HepG2 (cell line): ENCODE data around the gene DDX54. TPM values are rescaled to one million over a fixed set of nuclear protein-coding genes. Genes with fewer than 3 reads are reported as not detected.

Experiments used
- ARID5B ChIP-seq: IDR thresholded peaks from 2 replicates; pipeline ENCODE4 v1.4.0; 2020; ENCODE audit warnings: mild to moderate bottlenecking, missing genetic modification reagents
- HIC2 ChIP-seq: sonication (generic); formaldehyde crosslinking; IDR thresholded peaks from 2 replicates; pipeline ENCODE4 v1.9.0; 2022; ENCODE audit warnings: low read depth, missing genetic modification reagents
- KDM2A ChIP-seq: sonication (generic); formaldehyde crosslinking; IDR thresholded peaks from 2 replicates; pipeline ENCODE4 v1.4.0; 2020; ENCODE audit warnings: low read depth, missing genetic modification reagents, borderline replicate concordance
- LCORL ChIP-seq, 2 experiments: fragments of 450-650 bp in 1 of 2; sonication (generic) in 1 of 2; formaldehyde crosslinking in 1 of 2; IDR thresholded peaks; 2 replicates each; pipeline versions ENCODE4 v1.5.0 to v1.6.1; 2017 to 2020; ENCODE audit warnings: antibody characterized with exemption in 1 of 2, missing genetic modification reagents in 1 of 2
- NRL ChIP-seq: sonication (generic); formaldehyde crosslinking; IDR thresholded peaks from 2 replicates; pipeline ENCODE4 v1.5.0; 2020; ENCODE audit warnings: missing genetic modification reagents, mild to moderate bottlenecking, moderate library complexity, borderline replicate concordance
- PHF20 ChIP-seq: sonication (generic); formaldehyde crosslinking; IDR thresholded peaks from 2 replicates; pipeline ENCODE4 v1.5.0; 2020; ENCODE audit warnings: mild to moderate bottlenecking, missing genetic modification reagents
- RARA ChIP-seq: IDR thresholded peaks from 2 replicates; pipeline ENCODE4 v1.6.1; 2016; ENCODE audit warnings: missing genetic modification reagents, missing compliant biosample characterization
- RXRB ChIP-seq: IDR thresholded peaks from 2 replicates; pipeline ENCODE4 v1.6.1; 2016; ENCODE audit warnings: borderline replicate concordance, missing genetic modification reagents, missing compliant biosample characterization
- ZFP62 ChIP-seq: sonication (generic); formaldehyde crosslinking; IDR thresholded peaks from 2 replicates; pipeline ENCODE4 v1.4.0; 2020; ENCODE audit warnings: missing genetic modification reagents
- ZMYM3 ChIP-seq: sonication (generic); formaldehyde crosslinking; IDR thresholded peaks from 2 replicates; pipeline ENCODE4 v1.5.1; 2020; ENCODE audit warnings: mild to moderate bottlenecking, missing genetic modification reagents
- ZNF12 ChIP-seq: sonication (generic); formaldehyde crosslinking; IDR thresholded peaks from 2 replicates; pipeline ENCODE4 v1.5.0; 2020; ENCODE audit warnings: missing genetic modification reagents
- ZNF354B ChIP-seq: sonication (generic); formaldehyde crosslinking; IDR thresholded peaks from 2 replicates; pipeline ENCODE4 v1.8.0; 2022; ENCODE audit warnings: mild to moderate bottlenecking, missing genetic modification reagents
- ZNF501 ChIP-seq: sonication (generic); formaldehyde crosslinking; IDR thresholded peaks from 2 replicates; pipeline ENCODE4 v1.5.1; 2020; ENCODE audit warnings: mild to moderate bottlenecking, moderate library complexity, missing genetic modification reagents
- ZNF609 ChIP-seq: sonication (generic); formaldehyde crosslinking; IDR thresholded peaks from 2 replicates; pipeline ENCODE4 v1.4.0; 2020; ENCODE audit warnings: mild to moderate bottlenecking, missing genetic modification reagents, borderline replicate concordance
- ZNF619 ChIP-seq: sonication (generic); formaldehyde crosslinking; IDR thresholded peaks from 2 replicates; pipeline ENCODE4 v1.4.0; 2020; ENCODE audit warnings: mild to moderate bottlenecking, missing genetic modification reagents
- polyA plus RNA-seq, 8 experiments: library from polyadenylated mRNA; depleted of rRNA in 3 of 8; stranded (reverse) in 7 of 8; unstranded in 1 of 8; fragments of >200 nt; fragmentation: Illumina TruSeq in 4 of 8; extraction: Trizol in 4 of 8; gene quantifications; 2 replicates each; pipeline versions ENCODE4 v1.2.1 to v1.2.3, GENCODE V29; 2011 to 2016; ENCODE audit warnings: low read depth in 4 of 8, missing spikeins in 1 of 8, mixed read lengths in 1 of 8; ENCODE audit not compliant: insufficient read depth in 1 of 8
- total RNA-seq, 5 experiments: library from RNA; depleted of rRNA; stranded (reverse); fragments of >200 nt; fragmentation: Illumina TruSeq; extraction: Trizol; gene quantifications; 2 replicates each; pipeline ENCODE4 v1.2.3, GENCODE V29; 2016; ENCODE audit warnings: low read depth in 1 of 5
- TF ChIP-seq, protein P1 (sequence below): fragments of 450-650 bp; IDR thresholded peaks from 2 replicates; pipeline ENCODE4 v1.6.1; 2016

The DDX54 gene
- total and polyA plus RNA-seq, 2 of the 13 experiments (the other 11 are each of a cell fraction or from before 2014, with no cell fraction given), result 59.7 to 61.1 TPM

GRCh38 chr12:113186666-113187325 lies 1.5 kb upstream of the DDX54 start (continued):
- TF ChIP-seq, protein P1, sequence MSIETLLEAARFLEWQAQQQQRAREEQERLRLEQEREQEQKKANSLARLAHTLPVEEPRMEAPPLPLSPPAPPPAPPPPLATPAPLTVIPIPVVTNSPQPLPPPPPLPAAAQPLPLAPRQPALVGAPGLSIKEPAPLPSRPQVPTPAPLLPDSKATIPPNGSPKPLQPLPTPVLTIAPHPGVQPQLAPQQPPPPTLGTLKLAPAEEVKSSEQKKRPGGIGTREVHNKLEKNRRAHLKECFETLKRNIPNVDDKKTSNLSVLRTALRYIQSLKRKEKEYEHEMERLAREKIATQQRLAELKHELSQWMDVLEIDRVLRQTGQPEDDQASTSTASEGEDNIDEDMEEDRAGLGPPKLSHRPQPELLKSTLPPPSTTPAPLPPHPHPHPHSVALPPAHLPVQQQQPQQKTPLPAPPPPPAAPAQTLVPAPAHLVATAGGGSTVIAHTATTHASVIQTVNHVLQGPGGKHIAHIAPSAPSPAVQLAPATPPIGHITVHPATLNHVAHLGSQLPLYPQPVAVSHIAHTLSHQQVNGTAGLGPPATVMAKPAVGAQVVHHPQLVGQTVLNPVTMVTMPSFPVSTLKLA, result no peak
- no peak for TF ChIP-seq LCORL (IDR thresholded peaks at IDR 0.05)
- TF ChIP-seq LCORL (CRISPR knock-in tag; IDR thresholded peaks at IDR 0.05), result peak; percentile 37; the same call in 1 of the 2 replicates
- TF ChIP-seq ZFP62 (CRISPR knock-in tag), result no peak
- no peak for TF ChIP-seq ZNF354B
- 0 out of 2 replicates have a peak, but pooled peaks have one; percentile 22 for TF ChIP-seq ARID5B
- TF ChIP-seq KDM2A (CRISPR knock-in tag), result peak; percentile 22; the same call in 1 of the 2 replicates
- TF ChIP-seq ZNF609, result no peak
- peak; percentile 24; the same call in 1 of the 2 replicates for TF ChIP-seq ZNF501 (CRISPR knock-in tag)
- 0 out of 2 replicates have a peak, but pooled peaks have one; percentile 9 for TF ChIP-seq ZNF12 (CRISPR knock-in tag)
- 0 out of 2 replicates have a peak, but pooled peaks have one; percentile 29 for TF ChIP-seq ZNF619 (CRISPR knock-in tag)
- TF ChIP-seq NRL (CRISPR knock-in tag), result 0 out of 2 replicates have a peak, but pooled peaks have one; percentile 29
- 0 out of 2 replicates have a peak, but pooled peaks have one; percentile 30 for TF ChIP-seq PHF20 (CRISPR knock-in tag)
- peak; percentile 79 for TF ChIP-seq ZMYM3 (CRISPR knock-in tag)
- TF ChIP-seq RARA, result peak; percentile 80
- TF ChIP-seq HIC2 (CRISPR knock-in tag), result 0 out of 2 replicates have a peak, but pooled peaks have one; percentile 35
- TF ChIP-seq RXRB (CRISPR knock-in tag), result peak; percentile 26; the same call in 1 of the 2 replicates
